ENCODE data around the gene STK24.

GRCh38 chr13:98585946-98586345 is 9.0 kb upstream of the STK24 start:
- TF ChIP-seq TAF1 (IDR thresholded peaks at IDR 0.05; ENCODE audit: borderline replicate concordance, low read depth, low read length) = no peak
- TF ChIP-seq POLR2A (IDR thresholded peaks at IDR 0.05; ENCODE audit: low read depth, low read length) = no peak

Data from GM12892 (cell line).